ENCODE data around the gene MCCD1. TPM values are rescaled to one million over a fixed set of nuclear protein-coding genes. Genes with fewer than 3 reads are reported as not detected.

MCCD1 gene
- total and polyA plus RNA-seq, 2 experiments from 2014 or later: not detected

DNA sequence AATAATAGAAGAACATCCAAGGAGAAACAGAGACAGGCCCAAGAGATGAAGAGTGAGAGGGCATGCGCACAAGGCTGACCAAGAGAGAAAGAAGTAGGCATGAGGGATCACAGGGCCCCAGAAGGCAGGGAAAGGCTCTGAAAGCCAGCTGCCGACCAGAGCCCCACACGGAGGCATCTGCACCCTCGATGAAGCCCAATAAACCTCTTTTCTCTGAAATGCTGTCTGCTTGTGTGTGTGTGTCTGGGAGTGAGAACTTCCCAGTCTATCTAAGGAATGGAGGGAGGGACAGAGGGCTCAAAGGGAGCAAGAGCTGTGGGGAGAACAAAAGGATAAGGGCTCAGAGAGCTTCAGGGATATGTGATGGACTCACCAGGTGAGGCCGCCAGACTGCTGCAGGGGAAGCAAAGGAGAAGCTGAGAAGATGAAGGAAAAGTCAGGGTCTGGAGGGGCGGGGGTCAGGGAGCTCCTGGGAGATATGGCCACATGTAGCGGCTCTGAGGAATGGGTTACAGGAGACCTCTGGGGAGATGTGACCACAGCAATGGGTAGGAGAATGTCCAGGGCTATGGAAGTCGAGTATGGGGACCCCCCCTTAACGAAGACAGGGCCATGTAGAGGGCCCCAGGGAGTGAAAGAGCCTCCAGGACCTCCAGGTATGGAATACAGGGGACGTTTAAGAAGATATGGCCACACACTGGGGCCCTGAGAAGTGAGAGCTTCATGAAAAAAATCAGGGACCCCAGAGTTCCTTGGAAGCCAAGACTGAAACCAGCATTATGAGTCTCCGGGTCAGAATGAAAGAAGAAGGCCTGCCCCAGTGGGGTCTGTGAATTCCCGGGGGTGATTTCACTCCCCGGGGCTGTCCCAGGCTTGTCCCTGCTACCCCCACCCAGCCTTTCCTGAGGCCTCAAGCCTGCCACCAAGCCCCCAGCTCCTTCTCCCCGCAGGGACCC is 45.6 kb downstream of the MCCD1 start:
- no peaks in the 10 kb centered on the region for H3K4me1 ChIP-seq (ENCODE audit: insufficient read depth)
- H3K9me2 ChIP-seq (ENCODE audit: insufficient read depth): no peaks in the 10 kb centered on the region
- no peak overlapping the region for H3K27ac ChIP-seq
- H3K27me3 ChIP-seq (replicated peaks; ENCODE audit: insufficient read depth): no peaks in the 10 kb centered on the region
- H2AFZ ChIP-seq: no peak overlapping the region
- TF ChIP-seq EZH2phosphoT487 (IDR thresholded peaks at IDR 0.05; ENCODE audit: insufficient read depth, low read depth) (no peak), EZH2 (IDR thresholded peaks at IDR 0.05; ENCODE audit: insufficient read depth, poor library complexity, severe bottlenecking) (no peak)
- no peaks in the 10 kb centered on the region for H3K36me3 ChIP-seq (ENCODE audit: low read depth)
- no peaks in the 10 kb centered on the region for H4K20me1 ChIP-seq (ENCODE audit: insufficient read depth)
- H3F3A ChIP-seq (ENCODE audit: insufficient read depth): no peaks in the 10 kb centered on the region
- H3K9ac ChIP-seq: no peak overlapping the region
- no peaks in the 10 kb centered on the region for H3K79me2 ChIP-seq (ENCODE audit: insufficient read depth)
- no peak for DNase-seq
- H3K4me2 ChIP-seq (ENCODE audit: unreplicated experiment): no peak overlapping the region
- in situ Hi-C loops (cut with MboI): no loop called here
- WGBS, 2 experiments (ENCODE audit: low coverage in 1 of 2, low lambda C conversion rate in 2 of 2, missing lambda C conversion rate in 2 of 2): 64% methylated on average over 12 to 14 of the region's 14 CpGs
- no peaks in the 10 kb centered on the region for H3K9me3 ChIP-seq (ENCODE audit: low read depth)
- H3K4me3 ChIP-seq: no peak overlapping the region

DNA sequence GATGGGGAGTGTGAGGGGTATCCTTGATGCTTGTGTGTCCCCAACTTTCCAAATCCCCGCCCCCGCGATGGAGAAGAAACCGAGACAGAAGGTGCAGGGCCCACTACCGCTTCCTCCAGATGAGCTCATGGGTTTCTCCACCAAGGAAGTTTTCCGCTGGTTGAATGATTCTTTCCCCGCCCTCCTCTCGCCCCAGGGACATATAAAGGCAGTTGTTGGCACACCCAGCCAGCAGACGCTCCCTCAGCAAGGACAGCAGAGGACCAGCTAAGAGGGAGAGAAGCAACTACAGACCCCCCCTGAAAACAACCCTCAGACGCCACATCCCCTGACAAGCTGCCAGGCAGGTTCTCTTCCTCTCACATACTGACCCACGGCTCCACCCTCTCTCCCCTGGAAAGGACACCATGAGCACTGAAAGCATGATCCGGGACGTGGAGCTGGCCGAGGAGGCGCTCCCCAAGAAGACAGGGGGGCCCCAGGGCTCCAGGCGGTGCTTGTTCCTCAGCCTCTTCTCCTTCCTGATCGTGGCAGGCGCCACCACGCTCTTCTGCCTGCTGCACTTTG is 46.7 kb downstream of the MCCD1 start, which contains the start of gene TNF:
TSS of gene TNF (plus strand) at position 231 of the 567 bp plus-strand sequence. CDS start at position 408, 177 bp downstream.
- no peaks in the 10 kb centered on the region for H3K9me3 ChIP-seq (ENCODE audit: low read depth)
- no peak within 1 kb of the TSS for H3K4me3 ChIP-seq
- no peak for DNase-seq
- WGBS, 2 experiments (ENCODE audit: low coverage in 1 of 2, low lambda C conversion rate in 2 of 2, missing lambda C conversion rate in 2 of 2): 69 to 70% methylated on average over 19 of the region's 19 CpGs
- no peaks in the 10 kb centered on the region for H3K9me2 ChIP-seq (ENCODE audit: insufficient read depth)
- in situ Hi-C loops (cut with MboI): no loop called here
- H3K36me3 ChIP-seq (ENCODE audit: low read depth): no peaks in the 10 kb centered on the region
- H2AFZ ChIP-seq: no peak within 1 kb of the TSS
- H3K79me2 ChIP-seq (ENCODE audit: insufficient read depth): no peaks in the 10 kb centered on the region
- no peak within 1 kb of the TSS for H3K4me2 ChIP-seq (ENCODE audit: unreplicated experiment)
- no peaks in the 10 kb centered on the region for H4K20me1 ChIP-seq (ENCODE audit: insufficient read depth)
- H3K27me3 ChIP-seq (replicated peaks; ENCODE audit: insufficient read depth): no peaks in the 10 kb centered on the region
- TF ChIP-seq EZH2 (IDR thresholded peaks at IDR 0.05; ENCODE audit: insufficient read depth, poor library complexity, severe bottlenecking): no peak
- no peak for TF ChIP-seq EZH2phosphoT487 (IDR thresholded peaks at IDR 0.05; ENCODE audit: insufficient read depth, low read depth)
- H3F3A ChIP-seq (ENCODE audit: insufficient read depth): no peaks in the 10 kb centered on the region
- no peak within 1 kb of the TSS for H3K27ac ChIP-seq
- H3K4me1 ChIP-seq (ENCODE audit: insufficient read depth): no peaks in the 10 kb centered on the region
- H3K9ac ChIP-seq: no peak within 1 kb of the TSS

GRCh38 chr6:31575952-31576685 is 47.4 kb downstream of the MCCD1 start:
- no peak overlapping the region for H2AFZ ChIP-seq
- no peak for DNase-seq
- H3K4me1 ChIP-seq (ENCODE audit: insufficient read depth): no peaks in the 10 kb centered on the region
- no peak for TF ChIP-seq EZH2phosphoT487 (IDR thresholded peaks at IDR 0.05; ENCODE audit: insufficient read depth, low read depth)
- no peak for TF ChIP-seq EZH2 (IDR thresholded peaks at IDR 0.05; ENCODE audit: insufficient read depth, poor library complexity, severe bottlenecking)
- no peaks in the 10 kb centered on the region for H3K36me3 ChIP-seq (ENCODE audit: low read depth)
- no peaks in the 10 kb centered on the region for H3K79me2 ChIP-seq (ENCODE audit: insufficient read depth)
- 68 to 69% methylated on average over 8 of the region's 8 CpGs for WGBS, 2 experiments (ENCODE audit: low coverage in 1 of 2, low lambda C conversion rate in 2 of 2, missing lambda C conversion rate in 2 of 2)
- no peak overlapping the region for H3K9ac ChIP-seq
- no peaks in the 10 kb centered on the region for H3K9me2 ChIP-seq (ENCODE audit: insufficient read depth)
- no peaks in the 10 kb centered on the region for H3K9me3 ChIP-seq (ENCODE audit: low read depth)
- H3F3A ChIP-seq (ENCODE audit: insufficient read depth): no peaks in the 10 kb centered on the region
- H3K27ac ChIP-seq: no peak overlapping the region
- H3K4me2 ChIP-seq (ENCODE audit: unreplicated experiment): no peak overlapping the region
- H3K27me3 ChIP-seq (replicated peaks; ENCODE audit: insufficient read depth): no peaks in the 10 kb centered on the region
- H4K20me1 ChIP-seq (ENCODE audit: insufficient read depth): no peaks in the 10 kb centered on the region
- H3K4me3 ChIP-seq: no peak overlapping the region
- in situ Hi-C loops (cut with MboI): no loop called here

DNA sequence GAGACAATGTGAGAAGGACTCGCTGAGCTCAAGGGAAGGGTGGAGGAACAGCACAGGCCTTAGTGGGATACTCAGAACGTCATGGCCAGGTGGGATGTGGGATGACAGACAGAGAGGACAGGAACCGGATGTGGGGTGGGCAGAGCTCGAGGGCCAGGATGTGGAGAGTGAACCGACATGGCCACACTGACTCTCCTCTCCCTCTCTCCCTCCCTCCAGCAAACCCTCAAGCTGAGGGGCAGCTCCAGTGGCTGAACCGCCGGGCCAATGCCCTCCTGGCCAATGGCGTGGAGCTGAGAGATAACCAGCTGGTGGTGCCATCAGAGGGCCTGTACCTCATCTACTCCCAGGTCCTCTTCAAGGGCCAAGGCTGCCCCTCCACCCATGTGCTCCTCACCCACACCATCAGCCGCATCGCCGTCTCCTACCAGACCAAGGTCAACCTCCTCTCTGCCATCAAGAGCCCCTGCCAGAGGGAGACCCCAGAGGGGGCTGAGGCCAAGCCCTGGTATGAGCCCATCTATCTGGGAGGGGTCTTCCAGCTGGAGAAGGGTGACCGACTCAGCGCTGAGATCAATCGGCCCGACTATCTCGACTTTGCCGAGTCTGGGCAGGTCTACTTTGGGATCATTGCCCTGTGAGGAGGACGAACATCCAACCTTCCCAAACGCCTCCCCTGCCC is 48.3 kb downstream of the MCCD1 start:
- WGBS, 2 experiments (ENCODE audit: low coverage in 1 of 2, low lambda C conversion rate in 2 of 2, missing lambda C conversion rate in 2 of 2): 79 to 86% methylated on average over 16 to 19 of the region's 19 CpGs
- Histone ChIP-seq H3K27me3 (replicated peaks; ENCODE audit: insufficient read depth) (no peaks in the 10 kb centered on the region), H3K36me3 (ENCODE audit: low read depth) (no peaks in the 10 kb centered on the region), H3K9me2 (ENCODE audit: insufficient read depth) (no peaks in the 10 kb centered on the region), H3K4me2 (ENCODE audit: unreplicated experiment) (no peak overlapping the region), H3K4me1 (ENCODE audit: insufficient read depth) (peaks cover 4% of the 10 kb centered on the region; the same call in 1 of the 2 replicates), H3K4me3 (no peak overlapping the region), H2AFZ (no peak overlapping the region), H4K20me1 (ENCODE audit: insufficient read depth) (no peaks in the 10 kb centered on the region), H3K79me2 (ENCODE audit: insufficient read depth) (no peaks in the 10 kb centered on the region), H3K9me3 (ENCODE audit: low read depth) (no peaks in the 10 kb centered on the region), H3K9ac (no peak overlapping the region), H3F3A (ENCODE audit: insufficient read depth) (no peaks in the 10 kb centered on the region), H3K27ac (no peak overlapping the region)
- TF ChIP-seq EZH2 (IDR thresholded peaks at IDR 0.05; ENCODE audit: insufficient read depth, poor library complexity, severe bottlenecking) (no peak), EZH2phosphoT487 (IDR thresholded peaks at IDR 0.05; ENCODE audit: insufficient read depth, low read depth) (no peak)
- no peak for DNase-seq
- in situ Hi-C loops (cut with MboI): no loop called here
